GM18909 (cell line): ENCODE data around the gene SLC16A8.
"Not testable (repeated sequence)": the region's sequence is repeated elsewhere in the genome, so short reads cannot be mapped to it uniquely, and the experiment has no call there.

Experiments used
- ATAC-seq: cut with Tn5 transposase; IDR thresholded peaks from one replicate; pipeline ENCODE4 v1.9.1; 2021; ENCODE audit warnings: mild to moderate bottlenecking; ENCODE audit not compliant: unreplicated experiment, poor library complexity

Gene SLC16A8

GRCh38 chr22:38083931-38084631 lies at the start of gene SLC16A8:
Gene SLC16A8 (minus strand): TSS chr22:38084184. CDS start chr22:38082873, 1,311 bp downstream.
- no peak for ATAC-seq

GRCh38 chr22:38133331-38133730 lies 49.3 kb upstream of the SLC16A8 start:
- ATAC-seq: no peak

- no peak for ATAC-seq
Observed at GRCh38 chr22:38132794-38133193, 48.8 kb upstream of the SLC16A8 start.

- no peak for ATAC-seq
Observed at GRCh38 chr22:38132136-38132535, 48.2 kb upstream of the SLC16A8 start.

GRCh38 chr22:38131399-38131798 lies 47.4 kb upstream of the SLC16A8 start:
- no peak for ATAC-seq

GRCh38 chr22:38129856-38130255 lies 45.9 kb upstream of the SLC16A8 start:
- no peak for ATAC-seq

- ATAC-seq: no peak
Observed at GRCh38 chr22:38129021-38129420, 45.0 kb upstream of the SLC16A8 start.

- no peak for ATAC-seq
Observed at GRCh38 chr22:38127869-38128268, 43.9 kb upstream of the SLC16A8 start.

GRCh38 chr22:38126928-38127668 lies 43.1 kb upstream of the SLC16A8 start:
- ATAC-seq: no peak

GRCh38 chr22:38125751-38126201 lies 41.8 kb upstream of the SLC16A8 start:
- ATAC-seq: no peak

- no peak for ATAC-seq
Observed at GRCh38 chr22:38125038-38125610, 41.1 kb upstream of the SLC16A8 start.

- no peak for ATAC-seq
Observed at GRCh38 chr22:38124236-38124974, 40.4 kb upstream of the SLC16A8 start.

- ATAC-seq: no peak
Observed at GRCh38 chr22:38122616-38123015, 38.6 kb upstream of the SLC16A8 start.

GRCh38 chr22:38120359-38121110 lies 36.6 kb upstream of the SLC16A8 start:
- no peak for ATAC-seq

- ATAC-seq: not testable (repeated sequence)
Observed at GRCh38 chr22:38118747-38119146, 34.8 kb upstream of the SLC16A8 start.

GRCh38 chr22:38118182-38118581 lies 34.2 kb upstream of the SLC16A8 start:
- ATAC-seq: no peak

GRCh38 chr22:38117556-38117955 lies 33.6 kb upstream of the SLC16A8 start:
- ATAC-seq: not testable (repeated sequence)

- ATAC-seq: no peak
Observed at GRCh38 chr22:38115423-38116205, 31.6 kb upstream of the SLC16A8 start.
